ENCODE measurements around the gene RIMS3. TPM values are rescaled to one million over a fixed set of nuclear protein-coding genes. Genes with fewer than 3 reads are reported as not detected.
"Not testable (repeated sequence)": the region's sequence is repeated elsewhere in the genome, so short reads cannot be mapped to it uniquely, and the experiment has no call there.

The RIMS3 gene
- total RNA-seq, 2 experiments from 2014 or later, result 3.0 to 3.9 TPM

DNA sequence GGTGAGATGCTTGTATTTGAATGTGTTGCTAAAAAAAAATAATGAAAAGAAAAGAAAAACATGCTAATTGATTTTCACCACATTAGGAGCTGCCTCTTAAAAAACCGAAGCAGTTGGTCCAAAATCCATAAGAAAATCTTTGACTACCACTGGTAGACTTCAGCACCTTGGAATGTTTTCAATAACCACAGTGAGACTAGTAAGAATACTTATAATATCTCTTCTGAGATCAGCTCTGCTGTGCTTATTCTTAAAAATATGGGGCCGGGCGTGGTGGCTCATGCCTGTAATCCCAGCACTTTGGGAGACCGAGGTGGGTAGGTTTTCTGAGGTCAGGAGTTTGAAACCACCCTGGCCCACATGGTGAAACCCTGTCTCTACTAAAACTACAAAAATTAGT lies 41.1 kb upstream of the RIMS3 start:
- POLR2A ChIA-PET, result interaction anchor here (6.5 kb wide), 1 partner anchor 15 kb away, joined by 60 read pairs; the partner anchor contains the start of gene NFYC
- no peak for ATAC-seq
- H3K36me3 Mint-ChIP-seq (ENCODE audit: low read depth), result peaks cover 15% of the 10 kb centered on the region
- intact Hi-C loops (cut with micrococcal nuclease), result no loop called here
- TF ChIP-seq, protein P1, sequence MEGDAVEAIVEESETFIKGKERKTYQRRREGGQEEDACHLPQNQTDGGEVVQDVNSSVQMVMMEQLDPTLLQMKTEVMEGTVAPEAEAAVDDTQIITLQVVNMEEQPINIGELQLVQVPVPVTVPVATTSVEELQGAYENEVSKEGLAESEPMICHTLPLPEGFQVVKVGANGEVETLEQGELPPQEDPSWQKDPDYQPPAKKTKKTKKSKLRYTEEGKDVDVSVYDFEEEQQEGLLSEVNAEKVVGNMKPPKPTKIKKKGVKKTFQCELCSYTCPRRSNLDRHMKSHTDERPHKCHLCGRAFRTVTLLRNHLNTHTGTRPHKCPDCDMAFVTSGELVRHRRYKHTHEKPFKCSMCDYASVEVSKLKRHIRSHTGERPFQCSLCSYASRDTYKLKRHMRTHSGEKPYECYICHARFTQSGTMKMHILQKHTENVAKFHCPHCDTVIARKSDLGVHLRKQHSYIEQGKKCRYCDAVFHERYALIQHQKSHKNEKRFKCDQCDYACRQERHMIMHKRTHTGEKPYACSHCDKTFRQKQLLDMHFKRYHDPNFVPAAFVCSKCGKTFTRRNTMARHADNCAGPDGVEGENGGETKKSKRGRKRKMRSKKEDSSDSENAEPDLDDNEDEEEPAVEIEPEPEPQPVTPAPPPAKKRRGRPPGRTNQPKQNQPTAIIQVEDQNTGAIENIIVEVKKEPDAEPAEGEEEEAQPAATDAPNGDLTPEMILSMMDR (IDR thresholded peaks at IDR 0.05), result no peak
- peak overlapping the region; percentile 25 for H3K27ac Mint-ChIP-seq
- no peaks in the 10 kb centered on the region for H3K9me3 Mint-ChIP-seq
- H3K4me1 Mint-ChIP-seq (ENCODE audit: low read depth), result peaks cover 59% of the 10 kb centered on the region
- no peaks in the 10 kb centered on the region for H3K27me3 Mint-ChIP-seq
- no peak overlapping the region for H3K4me3 Mint-ChIP-seq
- CTCF ChIA-PET, result interaction anchor here (2.4 to 2.9 kb wide), 2 partner anchors 10 to 13 kb away, joined by 6 to 9 read pairs; no protein-coding TSS in a partner anchor
- no peak for DNase-seq

DNA sequence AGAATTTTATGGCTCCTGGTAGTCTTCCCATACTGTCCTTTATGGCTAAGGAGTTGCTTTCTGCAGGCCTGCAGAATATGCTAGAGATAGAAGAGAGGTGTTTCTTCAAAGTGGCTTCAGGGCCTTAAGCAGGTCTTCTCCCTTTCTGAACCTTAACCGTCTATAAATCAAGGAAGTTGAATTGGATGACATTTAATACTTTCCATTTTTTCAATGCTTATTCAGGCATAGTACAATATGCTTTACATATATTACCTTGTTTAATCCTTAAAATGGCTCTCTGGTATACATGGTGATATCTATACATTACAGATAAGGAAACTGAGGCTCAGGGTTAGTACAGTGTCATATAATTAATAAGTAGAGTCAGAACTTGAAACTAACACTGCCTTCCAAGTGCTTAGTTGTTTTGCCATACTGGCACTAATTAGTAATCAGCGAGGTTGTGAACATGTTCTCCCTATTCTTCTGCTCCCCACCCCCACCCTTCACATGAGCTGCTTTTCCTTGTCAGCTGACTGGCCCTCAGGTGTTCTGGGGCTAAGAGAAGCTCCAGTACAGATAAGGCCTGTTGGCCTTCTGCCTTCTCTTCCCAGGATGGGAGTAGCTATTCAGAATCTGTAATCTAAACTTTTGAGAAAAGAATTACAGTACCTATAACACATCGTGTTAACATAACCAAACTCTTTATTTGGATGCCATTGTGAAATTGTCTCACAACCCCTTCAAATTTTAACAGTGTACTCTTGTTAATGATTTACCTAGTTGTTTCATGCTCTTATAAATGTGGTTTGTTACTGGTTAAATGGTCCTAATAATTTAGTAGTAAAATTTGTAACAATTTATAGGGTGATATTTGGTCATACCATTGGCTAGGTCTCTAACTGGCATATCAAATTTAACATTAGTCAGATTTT lies 39.6 kb upstream of the RIMS3 start:
- H3K4me1 Mint-ChIP-seq (ENCODE audit: low read depth), result peaks cover 50% of the 10 kb centered on the region
- H3K27ac Mint-ChIP-seq, result no peak overlapping the region
- ATAC-seq (no peak), DNase-seq (no peak)
- POLR2A ChIA-PET, result interaction anchor here (0.7 kb wide), 1 partner anchor 14 kb away, joined by 3 read pairs; no protein-coding TSS in a partner anchor
- TF ChIP-seq, protein P1 (IDR thresholded peaks at IDR 0.05), result no peak
- H3K4me3 Mint-ChIP-seq, result no peak overlapping the region
- peaks cover 14% of the 10 kb centered on the region for H3K36me3 Mint-ChIP-seq (ENCODE audit: low read depth)
- no peaks in the 10 kb centered on the region for H3K27me3 Mint-ChIP-seq
- intact Hi-C loops (cut with micrococcal nuclease), result no loop called here
- no peaks in the 10 kb centered on the region for H3K9me3 Mint-ChIP-seq
- CTCF ChIA-PET, result interaction anchor here (1.2 to 2.9 kb wide), 3 partner anchors 12 to 14 kb away, joined by 3 to 9 read pairs (median 6); no protein-coding TSS in a partner anchor

DNA sequence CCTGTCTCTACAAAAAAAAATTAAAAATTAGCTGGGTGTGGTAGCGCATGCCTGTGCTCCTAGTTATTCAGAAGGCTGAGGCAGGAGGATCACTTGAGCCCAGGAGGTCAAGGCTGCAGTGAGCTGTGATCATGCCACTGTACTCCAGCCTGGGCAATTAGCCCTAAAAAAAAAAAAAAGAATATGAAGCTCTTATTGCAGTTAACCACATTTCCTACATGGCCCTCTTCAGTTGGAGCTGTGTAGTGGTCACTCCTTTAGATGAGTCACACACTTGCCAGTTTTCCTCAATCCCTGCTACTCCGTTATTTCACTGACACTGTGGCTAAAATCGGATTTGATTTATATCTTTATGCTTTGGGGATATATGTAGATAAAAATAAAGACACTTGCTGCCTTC lies 37.8 kb upstream of the RIMS3 start:
- intact Hi-C loops (cut with micrococcal nuclease), result no loop called here
- CTCF ChIA-PET, result interaction anchor here (1.5 kb wide), 1 partner anchor 147 kb away, joined by 3 read pairs; no protein-coding TSS in a partner anchor
- ATAC-seq, result no peak

DNA sequence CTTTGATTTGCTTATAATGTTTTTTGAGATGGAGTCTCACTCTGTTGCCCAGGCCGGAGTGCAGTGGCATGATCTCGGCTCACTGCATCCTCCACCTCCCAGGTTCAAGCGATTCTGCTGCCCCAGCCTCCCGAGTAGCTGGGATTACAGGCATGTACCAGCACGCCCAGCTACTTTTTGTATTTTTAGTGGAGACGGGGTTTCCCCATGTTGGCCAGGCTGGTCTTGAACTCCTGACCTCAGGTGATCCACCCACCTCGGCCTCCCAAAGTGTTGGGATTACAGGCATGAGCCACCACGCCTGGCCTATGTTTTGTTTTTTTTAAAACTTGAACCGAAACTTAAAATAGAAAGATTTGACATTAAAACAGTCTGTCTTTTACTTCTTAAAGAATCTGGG lies 37.3 kb upstream of the RIMS3 start:
- H3K9me3 Mint-ChIP-seq; DNase-seq; H3K4me3 Mint-ChIP-seq; intact Hi-C loops (cut with micrococcal nuclease); H3K27me3 Mint-ChIP-seq; ATAC-seq; POLR2A ChIA-PET: not testable (repeated sequence)
- Mint-ChIP-seq H3K4me1 (ENCODE audit: low read depth) (peaks cover 49% of the 10 kb centered on the region), H3K27ac (peak overlapping the region; percentile 71), H3K36me3 (ENCODE audit: low read depth) (peaks cover 13% of the 10 kb centered on the region)
- CTCF ChIA-PET, result interaction anchor here (1.5 kb wide), 1 partner anchor 147 kb away, joined by 3 read pairs; no protein-coding TSS in a partner anchor

More for the DNA sequence above, 37.8 kb upstream of the RIMS3 start:
- Mint-ChIP-seq H3K27me3 (no peaks in the 10 kb centered on the region), H3K4me1 (ENCODE audit: low read depth) (peaks cover 50% of the 10 kb centered on the region), H3K4me3 (no peak overlapping the region), H3K36me3 (ENCODE audit: low read depth) (peaks cover 13% of the 10 kb centered on the region), H3K27ac (peak overlapping the region; percentile 2), H3K9me3 (no peaks in the 10 kb centered on the region)
- TF ChIP-seq, protein P1 (IDR thresholded peaks at IDR 0.05), result no peak
- POLR2A ChIA-PET, result no interaction called here
- DNase-seq, result no peak

DNA sequence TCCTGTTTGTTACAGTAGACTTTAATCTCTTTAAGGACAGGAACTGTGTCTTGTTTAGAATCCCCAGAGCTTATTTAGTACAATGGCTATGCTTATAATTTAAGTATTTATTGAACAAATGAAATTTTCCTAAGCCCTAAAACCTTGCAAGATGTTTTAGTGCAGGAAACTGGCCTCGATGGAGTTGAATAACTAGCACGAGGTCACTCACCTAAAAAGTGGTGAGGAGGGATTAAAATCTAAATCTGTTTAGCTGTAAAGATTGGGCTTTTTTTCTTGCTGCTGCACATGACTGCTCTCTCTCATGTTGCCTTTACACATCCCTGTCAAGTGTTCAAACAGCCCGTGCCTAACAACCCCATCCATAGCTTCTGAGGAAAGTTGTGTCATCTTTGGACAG lies 36.2 kb upstream of the RIMS3 start:
- Mint-ChIP-seq H3K36me3 (ENCODE audit: low read depth) (peaks cover 18% of the 10 kb centered on the region), H3K9me3 (no peaks in the 10 kb centered on the region), H3K27ac (no peak overlapping the region), H3K4me3 (no peak overlapping the region), H3K27me3 (no peaks in the 10 kb centered on the region), H3K4me1 (ENCODE audit: low read depth) (peaks cover 59% of the 10 kb centered on the region)
- intact Hi-C loops (cut with micrococcal nuclease), result no loop called here
- TF ChIP-seq, protein P1 (IDR thresholded peaks at IDR 0.05), result no peak
- no peak for ATAC-seq
- DNase-seq, result no peak
- ChIA-PET CTCF (interaction anchor here (0.8 to 2.4 kb wide), 5 partner anchors 9 to 149 kb away, joined by 3 to 8 read pairs (median 4); no protein-coding TSS in a partner anchor), POLR2A (interaction anchor here (1.2 to 3.3 kb wide), 2 partner anchors 8 to 10 kb away, joined by 4 to 22 read pairs; partner anchors contain the start of gene NFYC)

Measured in activated CD8-positive, alpha-beta T cell treated with anti-CD3 and anti-CD28 coated beads for 36 hours (primary cell).